ENCODE results near the gene NPAS4.

Gene NPAS4

DNA sequence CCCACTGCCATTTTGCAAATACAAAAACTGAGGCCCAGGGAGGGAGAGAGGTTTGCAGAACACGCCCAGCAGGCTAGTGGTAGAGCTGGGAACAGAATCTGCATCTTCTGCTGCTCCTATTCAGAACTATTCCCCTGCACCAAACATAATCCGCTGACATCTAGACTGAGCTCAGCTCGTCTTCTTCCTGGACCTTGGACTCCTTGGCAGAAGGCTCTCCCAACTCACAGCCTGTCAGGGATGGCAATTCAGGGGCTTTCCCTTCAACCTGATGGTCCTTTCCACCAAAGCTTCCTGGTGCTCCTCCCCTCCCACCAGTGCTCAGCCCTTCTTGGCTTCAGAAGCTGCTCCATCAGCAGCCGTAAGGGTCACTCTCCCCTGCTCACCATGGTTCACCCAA lies 9.5 kb upstream of the NPAS4 start:
- POLR2A ChIA-PET = interaction anchor here (0.5 to 1.6 kb wide), 2 partner anchors 29 to 266 kb away, joined by 3 to 4 read pairs; partner anchors contain the start of gene RBM4B
- TF ChIP-seq ZNF707 (tag by site-specific recombination; IDR thresholded peaks at IDR 0.05) = no peak
- TF ChIP-seq, protein P1, sequence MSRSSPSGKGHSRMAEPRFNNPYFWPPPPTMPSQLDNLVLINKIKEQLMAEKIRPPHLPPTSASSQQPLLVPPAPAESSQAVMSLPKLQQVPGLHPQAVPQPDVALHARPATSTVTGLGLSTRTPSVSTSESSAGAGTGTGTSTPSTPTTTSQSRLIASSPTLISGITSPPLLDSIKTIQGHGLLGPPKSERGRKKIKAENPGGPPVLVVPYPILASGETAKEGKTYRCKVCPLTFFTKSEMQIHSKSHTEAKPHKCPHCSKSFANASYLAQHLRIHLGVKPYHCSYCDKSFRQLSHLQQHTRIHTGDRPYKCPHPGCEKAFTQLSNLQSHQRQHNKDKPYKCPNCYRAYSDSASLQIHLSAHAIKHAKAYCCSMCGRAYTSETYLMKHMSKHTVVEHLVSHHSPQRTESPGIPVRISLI (tag by site-specific recombination; IDR thresholded peaks at IDR 0.05) = no peak
- no peak for TF ChIP-seq ZNF133 (tag by site-specific recombination; IDR thresholded peaks at IDR 0.05)
- no peak for TF ChIP-seq ZNF571 (tag by site-specific recombination; IDR thresholded peaks at IDR 0.05)
- no peak for TF ChIP-seq ZNF544 (tag by site-specific recombination; IDR thresholded peaks at IDR 0.05)
- TF ChIP-seq ZNF548 (tag by site-specific recombination; IDR thresholded peaks at IDR 0.05) = no peak
- no peak for TF ChIP-seq GFI1B (tag by site-specific recombination; IDR thresholded peaks at IDR 0.05)
- TF ChIP-seq, protein P2, sequence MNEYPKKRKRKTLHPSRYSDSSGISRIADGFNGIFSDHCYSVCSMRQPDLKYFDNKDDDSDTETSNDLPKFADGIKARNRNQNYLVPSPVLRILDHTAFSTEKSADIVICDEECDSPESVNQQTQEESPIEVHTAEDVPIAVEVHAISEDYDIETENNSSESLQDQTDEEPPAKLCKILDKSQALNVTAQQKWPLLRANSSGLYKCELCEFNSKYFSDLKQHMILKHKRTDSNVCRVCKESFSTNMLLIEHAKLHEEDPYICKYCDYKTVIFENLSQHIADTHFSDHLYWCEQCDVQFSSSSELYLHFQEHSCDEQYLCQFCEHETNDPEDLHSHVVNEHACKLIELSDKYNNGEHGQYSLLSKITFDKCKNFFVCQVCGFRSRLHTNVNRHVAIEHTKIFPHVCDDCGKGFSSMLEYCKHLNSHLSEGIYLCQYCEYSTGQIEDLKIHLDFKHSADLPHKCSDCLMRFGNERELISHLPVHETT (tag by site-specific recombination; IDR thresholded peaks at IDR 0.05) = no peak
- TF ChIP-seq GLI4 (tag by site-specific recombination; IDR thresholded peaks at IDR 0.05) = no peak
- no peak for TF ChIP-seq ZNF701 (tag by site-specific recombination; IDR thresholded peaks at IDR 0.05)
- TF ChIP-seq ZSCAN16 (tag by site-specific recombination; IDR thresholded peaks at IDR 0.05) = no peak
- TF ChIP-seq ZFP3 (tag by site-specific recombination; IDR thresholded peaks at IDR 0.05; ENCODE audit: low read depth) = no peak
- TF ChIP-seq, protein P3, sequence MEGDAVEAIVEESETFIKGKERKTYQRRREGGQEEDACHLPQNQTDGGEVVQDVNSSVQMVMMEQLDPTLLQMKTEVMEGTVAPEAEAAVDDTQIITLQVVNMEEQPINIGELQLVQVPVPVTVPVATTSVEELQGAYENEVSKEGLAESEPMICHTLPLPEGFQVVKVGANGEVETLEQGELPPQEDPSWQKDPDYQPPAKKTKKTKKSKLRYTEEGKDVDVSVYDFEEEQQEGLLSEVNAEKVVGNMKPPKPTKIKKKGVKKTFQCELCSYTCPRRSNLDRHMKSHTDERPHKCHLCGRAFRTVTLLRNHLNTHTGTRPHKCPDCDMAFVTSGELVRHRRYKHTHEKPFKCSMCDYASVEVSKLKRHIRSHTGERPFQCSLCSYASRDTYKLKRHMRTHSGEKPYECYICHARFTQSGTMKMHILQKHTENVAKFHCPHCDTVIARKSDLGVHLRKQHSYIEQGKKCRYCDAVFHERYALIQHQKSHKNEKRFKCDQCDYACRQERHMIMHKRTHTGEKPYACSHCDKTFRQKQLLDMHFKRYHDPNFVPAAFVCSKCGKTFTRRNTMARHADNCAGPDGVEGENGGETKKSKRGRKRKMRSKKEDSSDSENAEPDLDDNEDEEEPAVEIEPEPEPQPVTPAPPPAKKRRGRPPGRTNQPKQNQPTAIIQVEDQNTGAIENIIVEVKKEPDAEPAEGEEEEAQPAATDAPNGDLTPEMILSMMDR (tag by site-specific recombination; IDR thresholded peaks at IDR 0.05) = no peak
- TF ChIP-seq SP2 (tag by site-specific recombination; IDR thresholded peaks at IDR 0.05) = no peak
- TF ChIP-seq BCL11B (tag by site-specific recombination; IDR thresholded peaks at IDR 0.05; ENCODE audit: low read depth) = no peak
- no peak for TF ChIP-seq KLF7 (tag by site-specific recombination; IDR thresholded peaks at IDR 0.05; ENCODE audit: borderline replicate concordance)
- TF ChIP-seq, protein P4, sequence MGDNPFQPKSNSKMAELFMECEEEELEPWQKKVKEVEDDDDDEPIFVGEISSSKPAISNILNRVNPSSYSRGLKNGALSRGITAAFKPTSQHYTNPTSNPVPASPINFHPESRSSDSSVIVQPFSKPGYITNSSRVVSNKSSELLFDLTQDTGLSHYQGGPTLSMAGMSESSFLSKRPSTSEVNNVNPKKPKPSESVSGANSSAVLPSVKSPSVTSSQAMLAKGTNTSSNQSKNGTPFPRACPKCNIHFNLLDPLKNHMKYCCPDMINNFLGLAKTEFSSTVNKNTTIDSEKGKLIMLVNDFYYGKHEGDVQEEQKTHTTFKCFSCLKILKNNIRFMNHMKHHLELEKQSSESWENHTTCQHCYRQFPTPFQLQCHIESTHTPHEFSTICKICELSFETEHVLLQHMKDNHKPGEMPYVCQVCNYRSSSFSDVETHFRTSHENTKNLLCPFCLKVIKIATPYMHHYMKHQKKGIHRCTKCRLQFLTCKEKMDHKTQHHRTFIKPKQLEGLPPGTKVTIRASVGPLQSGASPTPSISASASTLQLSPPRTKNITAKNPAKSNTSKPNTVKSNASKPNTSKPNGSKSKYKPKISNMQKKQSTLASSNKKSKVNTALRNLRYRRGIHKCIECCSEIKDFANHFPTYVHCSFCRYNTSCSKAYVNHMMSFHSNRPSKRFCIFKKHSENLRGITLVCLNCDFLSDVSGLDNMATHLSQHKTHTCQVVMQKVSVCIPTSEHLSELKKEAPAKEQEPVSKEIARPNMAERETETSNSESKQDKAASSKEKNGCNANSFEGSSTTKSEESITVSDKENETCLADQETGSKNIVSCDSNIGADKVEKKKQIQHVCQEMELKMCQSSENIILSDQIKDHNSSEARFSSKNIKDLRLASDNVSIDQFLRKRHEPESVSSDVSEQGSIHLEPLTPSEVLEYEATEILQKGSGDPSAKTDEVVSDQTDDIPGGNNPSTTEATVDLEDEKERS (tag by site-specific recombination; IDR thresholded peaks at IDR 0.05) = no peak
- no peak for TF ChIP-seq ZNF175 (tag by site-specific recombination; IDR thresholded peaks at IDR 0.05)
- TF ChIP-seq FEZF1 (tag by site-specific recombination; IDR thresholded peaks at IDR 0.05) = no peak
- H3K36me3 ChIP-seq (ENCODE audit: control insufficient read depth in 2 of 2, insufficient read depth in 1 of 2, low read length in 2 of 2) = no peaks in the 10 kb centered on the region
- H3K9me3 ChIP-seq (ENCODE audit: control insufficient read depth, insufficient read depth, low read depth, low read length) = no peaks in the 10 kb centered on the region
- H3K4me1 ChIP-seq (ENCODE audit: control insufficient read depth, insufficient read depth, low read length) = no peaks in the 10 kb centered on the region
- CTCF ChIA-PET = interaction anchor here (1.5 kb wide), 1 partner anchor 18 kb away, joined by 6 read pairs; no protein-coding TSS in a partner anchor
- H3K27ac ChIP-seq (ENCODE audit: extremely low read depth, low read depth, low read length) = no peak overlapping the region
- no peak overlapping the region for H3K4me3 ChIP-seq (ENCODE audit: low read depth, low read length)

DNA sequence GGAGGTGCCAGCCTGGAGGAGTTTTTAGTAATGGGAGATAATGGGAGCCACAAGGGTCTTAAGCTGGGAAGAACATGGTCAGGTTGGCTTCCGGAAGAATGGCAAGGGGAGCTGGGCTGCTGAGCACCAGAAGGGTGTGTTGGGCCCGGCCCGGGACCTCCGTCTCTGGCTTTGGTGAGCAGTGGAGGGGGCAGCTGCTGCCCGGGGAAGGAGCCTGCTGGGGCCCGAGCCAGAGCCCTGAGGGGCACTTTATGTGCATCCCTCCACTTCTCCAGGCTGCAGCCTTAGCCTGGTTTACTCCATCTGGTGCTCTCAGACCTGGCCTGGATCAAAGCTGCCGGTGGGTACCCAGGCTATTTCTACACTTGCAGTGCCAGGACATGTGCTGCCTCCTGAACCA lies 8.7 kb upstream of the NPAS4 start:
- Histone ChIP-seq H3K27ac (ENCODE audit: extremely low read depth, low read depth, low read length) (no peak overlapping the region), H3K4me3 (ENCODE audit: low read depth, low read length) (no peak overlapping the region), H3K4me1 (ENCODE audit: control insufficient read depth, insufficient read depth, low read length) (no peaks in the 10 kb centered on the region), H3K9me3 (ENCODE audit: control insufficient read depth, insufficient read depth, low read depth, low read length) (no peaks in the 10 kb centered on the region), H3K36me3 (ENCODE audit: control insufficient read depth in 2 of 2, insufficient read depth in 1 of 2, low read length in 2 of 2) (no peaks in the 10 kb centered on the region)
- POLR2A ChIA-PET = interaction anchor here (0.6 kb wide), 1 partner anchor 67 kb away, joined by 3 read pairs; no protein-coding TSS in a partner anchor
- CTCF ChIA-PET = interaction anchor here (0.7 to 1.5 kb wide), 2 partner anchors 17 to 19 kb away, joined by 3 to 6 read pairs; no protein-coding TSS in a partner anchor
- TF ChIP-seq ZNF214 (tag by site-specific recombination; IDR thresholded peaks at IDR 0.05; ENCODE audit: borderline replicate concordance) (no peak), ZNF529 (tag by site-specific recombination; IDR thresholded peaks at IDR 0.05; ENCODE audit: insufficient replicate concordance) (no peak), ZNF433 (tag by site-specific recombination; IDR thresholded peaks at IDR 0.05; ENCODE audit: low read depth) (no peak), ZNF558 (tag by site-specific recombination; IDR thresholded peaks at IDR 0.05) (no peak), ZNF394 (tag by site-specific recombination; IDR thresholded peaks at IDR 0.05; ENCODE audit: borderline replicate concordance) (no peak)
- TF ChIP-seq, protein P5, sequence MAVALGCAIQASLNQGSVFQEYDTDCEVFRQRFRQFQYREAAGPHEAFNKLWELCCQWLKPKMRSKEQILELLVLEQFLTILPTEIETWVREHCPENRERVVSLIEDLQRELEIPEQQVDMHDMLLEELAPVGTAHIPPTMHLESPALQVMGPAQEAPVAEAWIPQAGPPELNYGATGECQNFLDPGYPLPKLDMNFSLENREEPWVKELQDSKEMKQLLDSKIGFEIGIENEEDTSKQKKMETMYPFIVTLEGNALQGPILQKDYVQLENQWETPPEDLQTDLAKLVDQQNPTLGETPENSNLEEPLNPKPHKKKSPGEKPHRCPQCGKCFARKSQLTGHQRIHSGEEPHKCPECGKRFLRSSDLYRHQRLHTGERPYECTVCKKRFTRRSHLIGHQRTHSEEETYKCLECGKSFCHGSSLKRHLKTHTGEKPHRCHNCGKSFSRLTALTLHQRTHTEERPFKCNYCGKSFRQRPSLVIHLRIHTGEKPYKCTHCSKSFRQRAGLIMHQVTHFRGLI (tag by site-specific recombination; IDR thresholded peaks at IDR 0.05) = no peak
